ENCODE data around the gene SPDYE3.
"Not testable (repeated sequence)": the region's sequence is repeated elsewhere in the genome, so short reads cannot be mapped to it uniquely, and the experiment has no call there.

The SPDYE3 gene

DNA sequence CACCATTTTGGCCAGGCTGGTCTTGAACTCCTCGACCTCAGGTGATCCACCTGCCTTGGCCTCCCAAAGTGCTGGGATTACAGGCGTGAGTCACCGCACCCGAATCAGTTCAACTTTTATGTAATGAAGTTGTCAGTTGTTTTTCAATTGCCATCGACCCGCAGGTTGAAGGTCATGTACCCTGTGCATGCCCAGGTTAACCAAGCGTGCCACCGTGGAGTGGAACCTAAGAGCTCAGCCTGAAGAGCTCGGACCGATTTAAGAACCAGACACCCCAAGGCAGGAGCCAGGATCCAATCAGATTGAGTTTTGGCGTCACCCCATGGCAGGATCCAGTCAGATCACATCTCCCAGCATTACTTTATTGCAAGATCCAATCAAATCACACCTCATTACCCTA, 19.4 kb downstream of the SPDYE3 start:
- FAIRE-seq; DNase-seq (ENCODE audit: insufficient read length, low spot score): not testable (repeated sequence)

DNA sequence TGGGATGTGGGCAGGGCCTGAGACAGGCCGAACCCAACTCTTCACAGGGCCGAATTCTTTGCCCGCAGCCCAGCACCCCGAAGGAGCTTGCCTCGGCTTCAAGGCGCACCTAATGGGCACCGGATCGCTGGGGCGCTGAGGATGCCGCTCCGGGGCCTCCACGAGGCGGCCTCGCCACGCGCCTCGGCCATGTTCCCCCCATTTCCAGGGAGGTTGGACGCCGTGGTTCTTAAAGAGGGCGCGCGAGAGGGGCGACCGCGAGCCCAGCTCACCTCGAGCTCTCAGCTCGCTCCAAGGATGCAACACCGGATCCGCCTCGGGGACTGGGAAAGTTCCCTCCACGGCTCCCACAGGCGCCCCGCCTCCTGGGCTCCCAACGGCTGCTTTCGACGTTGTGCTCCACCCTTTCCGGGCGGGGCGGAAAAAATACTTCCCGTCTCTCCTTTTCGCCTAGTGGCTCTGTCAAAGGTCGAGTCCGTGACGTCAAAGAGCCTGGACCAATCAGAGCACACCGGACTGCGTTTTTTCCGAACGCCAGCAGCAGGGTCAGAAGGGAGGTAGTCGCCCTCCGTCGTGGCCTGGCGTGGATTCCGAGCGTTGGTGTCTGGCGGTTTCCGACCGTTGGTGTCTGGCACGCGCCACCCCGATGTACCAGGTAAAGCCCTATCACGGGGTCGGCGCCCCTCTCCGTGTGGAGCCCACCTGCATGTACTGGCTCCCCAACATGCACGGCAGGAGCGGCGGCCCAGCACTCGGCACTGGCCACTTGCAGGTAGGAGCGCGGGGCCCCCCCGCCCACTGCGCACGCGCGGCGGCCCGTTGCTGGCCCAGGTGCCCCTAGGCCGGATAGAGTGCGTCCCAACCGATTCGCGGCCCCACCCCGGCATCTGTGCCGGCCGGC, 28.3 kb downstream of the SPDYE3 start:
- not testable (repeated sequence) for FAIRE-seq
- peak; percentile 46 for DNase-seq (ENCODE audit: insufficient read length, low spot score)

GRCh38 chr7:100338083-100338696, 30.7 kb downstream of the SPDYE3 start:
- not testable (repeated sequence) for DNase-seq (ENCODE audit: insufficient read length, low spot score)

GRCh38 chr7:100341286-100341685, 33.8 kb downstream of the SPDYE3 start:
- FAIRE-seq; DNase-seq (ENCODE audit: insufficient read length, low spot score): not testable (repeated sequence)

More at GRCh38 chr7:100338083-100338696, 30.7 kb downstream of the SPDYE3 start:
- FAIRE-seq: not testable (repeated sequence)

- FAIRE-seq: no peak
- DNase-seq (ENCODE audit: insufficient read length, low spot score): no peak
- TF ChIP-seq CTCF (IDR thresholded peaks at IDR 0.05; ENCODE audit: insufficient read depth, missing control alignments): no peak
These were observed 35.3 kb downstream of the SPDYE3 start for GRCh38 chr7:100342765-100343164.

DNA sequence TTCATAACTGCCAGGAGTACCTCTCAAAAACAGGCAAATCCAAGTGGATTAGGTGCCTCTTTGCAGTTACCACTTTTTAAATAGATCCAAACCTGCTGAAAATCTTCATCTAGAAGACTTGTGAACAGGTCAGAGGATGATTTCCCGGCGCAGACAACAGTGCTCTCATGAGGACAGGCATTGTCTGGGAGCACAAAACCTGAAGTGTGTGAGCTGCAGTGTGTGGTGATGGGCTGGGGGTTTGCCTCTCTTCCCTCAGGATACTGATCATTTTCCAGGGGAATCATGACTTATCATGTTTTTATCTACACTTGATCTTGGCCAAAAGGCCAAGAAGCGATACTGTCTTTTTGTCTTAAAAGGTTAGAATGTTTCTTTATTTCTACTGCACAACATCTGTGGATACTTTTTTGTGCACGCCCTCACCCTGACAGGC, 36.6 kb downstream of the SPDYE3 start:
- DNase-seq (ENCODE audit: insufficient read length, low spot score); FAIRE-seq: not testable (repeated sequence)

DNA sequence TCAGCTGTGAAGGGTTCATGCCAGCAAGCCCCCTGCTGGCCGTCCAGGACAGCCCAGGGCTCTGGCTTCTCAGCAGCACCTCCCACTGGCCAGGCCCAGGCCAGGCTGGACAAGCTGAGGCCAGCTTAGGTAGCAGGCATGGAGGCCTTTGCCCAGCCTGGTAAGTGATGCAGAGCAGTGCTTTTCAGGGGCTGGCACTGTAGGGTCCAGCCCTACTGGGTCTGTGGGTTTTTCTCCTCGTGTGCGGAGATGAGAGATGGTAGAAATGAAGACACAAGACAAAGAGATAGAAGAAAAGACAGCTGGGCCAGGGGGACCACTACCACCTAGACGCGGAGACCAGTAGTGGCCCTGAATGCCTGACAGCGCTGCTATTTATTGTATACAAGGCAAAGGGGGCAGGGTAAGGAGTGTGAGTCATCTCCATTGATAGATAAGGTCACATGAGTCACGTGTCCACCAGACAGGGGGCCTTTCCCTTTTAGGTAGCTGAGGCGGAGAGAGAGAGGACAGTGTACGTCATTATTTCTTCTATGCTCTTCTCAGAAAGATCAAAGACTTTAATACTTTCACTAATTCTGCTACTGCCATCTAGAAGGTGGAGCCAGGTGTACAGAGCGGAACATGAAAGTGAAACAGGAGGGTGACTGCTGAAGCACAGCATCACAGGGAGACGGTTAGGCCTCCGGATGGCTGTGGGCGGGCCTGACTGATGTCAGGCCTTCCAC, 37.2 kb downstream of the SPDYE3 start:
- not testable (repeated sequence) for FAIRE-seq; DNase-seq (ENCODE audit: insufficient read length, low spot score)

DNA sequence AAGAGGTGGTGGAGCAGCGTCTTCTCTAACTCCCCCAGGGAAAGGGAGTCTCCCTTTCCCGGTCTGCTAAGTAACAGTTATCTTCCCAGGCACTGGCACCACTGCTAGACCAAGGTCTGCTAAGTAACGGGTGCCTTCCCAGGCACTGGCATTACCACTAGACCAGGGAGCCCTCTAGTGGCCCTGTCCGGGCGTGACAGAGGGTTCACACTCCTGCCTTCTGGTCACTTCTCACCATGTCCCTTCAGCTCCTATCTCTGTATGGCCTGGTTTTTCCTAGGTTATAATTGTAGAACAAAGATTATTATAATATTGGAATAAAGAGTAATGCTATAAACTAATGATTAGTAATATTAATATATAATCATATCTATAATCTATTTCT, 37.8 kb downstream of the SPDYE3 start:
- not testable (repeated sequence) for FAIRE-seq; DNase-seq (ENCODE audit: insufficient read length, low spot score)
- peak; percentile 41 for TF ChIP-seq CTCF (IDR thresholded peaks at IDR 0.05; ENCODE audit: insufficient read depth, missing control alignments)

More for the DNA sequence above, 37.2 kb downstream of the SPDYE3 start:
- TF ChIP-seq CTCF (IDR thresholded peaks at IDR 0.05; ENCODE audit: insufficient read depth, missing control alignments): peak; percentile 41

GRCh38 chr7:100346921-100347320, 39.4 kb downstream of the SPDYE3 start:
- FAIRE-seq (no peak), DNase-seq (ENCODE audit: insufficient read length, low spot score) (no peak)
- TF ChIP-seq CTCF (IDR thresholded peaks at IDR 0.05; ENCODE audit: insufficient read depth, missing control alignments): no peak
